Liver (tissue), 9 donors: ENCODE measurements around the gene MFSD6L. TPM values are rescaled to one million over a fixed set of nuclear protein-coding genes. Genes with fewer than 3 reads are reported as not detected.

Experiments
- DNase-seq: peaks from one replicate; pipeline ENCODE4 v3.0.0-alpha.2; 2017; ENCODE audit warnings: low spot score
- H3K27ac ChIP-seq, 2 donors: one replicate each; pipeline ENCODE4 v1.7.0; 2013; ENCODE audit warnings: inconsistent platforms in 2 of 2, low read length in 2 of 2, control low read depth in 1 of 2, low read depth in 1 of 2, mild to moderate bottlenecking in 1 of 2
- H3K27me3 ChIP-seq, 4 donors: one replicate each; pipeline versions ENCODE4 v1.6.1 to v1.7.0; 2013; ENCODE audit warnings: low read length in 3 of 4, inconsistent platforms in 1 of 4, mild to moderate bottlenecking in 1 of 4, moderate library complexity in 1 of 4; ENCODE audit not compliant: control insufficient read depth in 4 of 4, insufficient read depth in 4 of 4
- H3K36me3 ChIP-seq, 4 donors: one replicate each; pipeline versions ENCODE4 v1.6.1 to v1.7.0; 2013; ENCODE audit warnings: low read length in 3 of 4, mild to moderate bottlenecking in 3 of 4, low read depth in 1 of 4, moderate library complexity in 1 of 4; ENCODE audit not compliant: control insufficient read depth in 4 of 4, insufficient read depth in 3 of 4
- H3K4me1 ChIP-seq, 4 donors: one replicate each; pipeline versions ENCODE4 v1.6.1 to v1.7.0; 2013; ENCODE audit warnings: low read length in 3 of 4, mild to moderate bottlenecking in 3 of 4, moderate library complexity in 1 of 4; ENCODE audit not compliant: control insufficient read depth in 4 of 4, insufficient read depth in 4 of 4
- H3K4me3 ChIP-seq, 3 donors: one replicate each; pipeline versions ENCODE4 v1.6.1 to v1.7.0; 2013; ENCODE audit warnings: low read length in 3 of 3, control low read depth in 1 of 3, low read depth in 1 of 3, mild to moderate bottlenecking in 1 of 3
- H3K9ac ChIP-seq, 2 donors: one replicate each; pipeline ENCODE4 v1.7.0; 2013; ENCODE audit warnings: low read length in 2 of 2, mild to moderate bottlenecking in 2 of 2, moderate library complexity in 2 of 2, control low read depth in 1 of 2, low read depth in 1 of 2
- H3K9me3 ChIP-seq, 4 donors: one replicate each; pipeline versions ENCODE4 v1.6.1 to v1.7.0; 2013; ENCODE audit warnings: low read length in 3 of 4; ENCODE audit not compliant: control insufficient read depth in 4 of 4
- CTCF ChIP-seq: fragments of 150-350 bp; IDR thresholded peaks from 2 replicates; pipeline ENCODE4 v1.5.1; 2017; ENCODE audit warnings: improper control_type of control experiment, low read depth, low read length; ENCODE audit not compliant: missing input control
- EGR1 ChIP-seq, 2 donors: IDR thresholded peaks; 2 replicates each; pipeline ENCODE4 v1.6.1; 2016 to 2018; ENCODE audit warnings: antibody characterized with exemption in 2 of 2, low read depth in 2 of 2
- FOXA1 ChIP-seq: IDR thresholded peaks from 2 replicates; pipeline ENCODE4 v1.6.1; 2016; ENCODE audit warnings: antibody characterized with exemption
- FOXA2 ChIP-seq: IDR thresholded peaks from 2 replicates; pipeline ENCODE4 v1.6.1; 2016; ENCODE audit warnings: antibody characterized with exemption
- GABPA ChIP-seq, 2 donors: IDR thresholded peaks in 1 of 2; conservative IDR thresholded peaks in 1 of 2; 2 replicates each; pipeline ENCODE4 v1.6.1; 2016; ENCODE audit warnings: antibody characterized with exemption in 2 of 2, mild to moderate bottlenecking in 1 of 2, moderate library complexity in 1 of 2
- HNF4A ChIP-seq, 2 donors: conservative IDR thresholded peaks; 2 replicates each; pipeline ENCODE4 v1.6.1; 2016; ENCODE audit warnings: antibody characterized with exemption in 2 of 2, mild to moderate bottlenecking in 2 of 2
- HNF4G ChIP-seq: IDR thresholded peaks from 2 replicates; pipeline ENCODE4 v1.6.1; 2016; ENCODE audit warnings: antibody characterized with exemption
- JUND ChIP-seq, 2 donors: IDR thresholded peaks; 2 replicates each; pipeline ENCODE4 v1.6.1; 2016; ENCODE audit warnings: antibody characterized with exemption in 2 of 2
- NR2F2 ChIP-seq: IDR thresholded peaks from 2 replicates; pipeline ENCODE4 v1.6.1; 2016; ENCODE audit warnings: antibody characterized with exemption
- RAD21 ChIP-seq, 2 donors: IDR thresholded peaks; 2 replicates each; pipeline ENCODE4 v1.6.1; 2016; ENCODE audit warnings: antibody characterized with exemption in 2 of 2, mild to moderate bottlenecking in 2 of 2
- RXRA ChIP-seq, 2 donors: IDR thresholded peaks; 2 replicates each; pipeline ENCODE4 v1.6.1; 2017 to 2018; ENCODE audit warnings: antibody characterized with exemption in 2 of 2, mild to moderate bottlenecking in 1 of 2
- SP1 ChIP-seq: IDR thresholded peaks from 2 replicates; pipeline ENCODE4 v1.6.1; 2018; ENCODE audit warnings: antibody characterized with exemption, mild to moderate bottlenecking
- TAF1 ChIP-seq: conservative IDR thresholded peaks from 2 replicates; pipeline ENCODE4 v1.6.1; 2016; ENCODE audit warnings: antibody characterized with exemption, mild to moderate bottlenecking
- YY1 ChIP-seq: IDR thresholded peaks from 2 replicates; pipeline ENCODE4 v1.6.1; 2016; ENCODE audit warnings: antibody characterized with exemption, mild to moderate bottlenecking
- ZBTB33 ChIP-seq: IDR thresholded peaks from 2 replicates; pipeline ENCODE4 v1.6.1; 2016; ENCODE audit warnings: antibody characterized with exemption
- WGBS: extraction: QIAGEN DNeasy Blood & Tissue Kit; methylation state at CpG from one replicate; pipeline ENCODE4 v1.1.7; 2013; 5-methylcytosine and 5-hydroxymethylcytosine counted together
- polyA plus RNA-seq, 2 donors: library from polyadenylated mRNA; stranded (reverse) in 1 of 2; unstranded in 1 of 2; fragments of 200-250 nt in 1 of 2; fragments of >200 nt in 1 of 2; fragmentation: Nextera tagmentation in 1 of 2; extraction: Ambion mirVana in 1 of 2; gene quantifications; one replicate each; pipeline versions ENCODE4 v1.2.1 to v1.2.3, GENCODE V29; 2013 to 2015
- total RNA-seq, 2 donors: library from RNA; depleted of rRNA; stranded (reverse); fragments of >200 nt; gene quantifications; one replicate each; pipeline ENCODE4 v1.2.3, GENCODE V29; 2014
- TF ChIP-seq, protein P1 (sequence below): IDR thresholded peaks from 2 replicates; pipeline ENCODE4 v1.6.1; 2016; ENCODE audit warnings: antibody characterized with exemption
- TF ChIP-seq, protein P2 (sequence below): IDR thresholded peaks from 2 replicates; pipeline ENCODE4 v1.6.1; 2016; ENCODE audit warnings: antibody characterized with exemption
- TF ChIP-seq, protein P3 (sequence below): IDR thresholded peaks from 2 replicates; pipeline ENCODE4 v1.6.1; 2016; ENCODE audit warnings: antibody characterized with exemption, mild to moderate bottlenecking
- donor health status: healthy.
- donor health status: healthy.
- donor health status: healthy.
- donor health status: healthy.
- donor health status: healthy.

MFSD6L gene
- total and polyA plus RNA-seq, 4 donors, result 0.03 to 0.25 (median 0.05) TPM; not detected in 1

DNA sequence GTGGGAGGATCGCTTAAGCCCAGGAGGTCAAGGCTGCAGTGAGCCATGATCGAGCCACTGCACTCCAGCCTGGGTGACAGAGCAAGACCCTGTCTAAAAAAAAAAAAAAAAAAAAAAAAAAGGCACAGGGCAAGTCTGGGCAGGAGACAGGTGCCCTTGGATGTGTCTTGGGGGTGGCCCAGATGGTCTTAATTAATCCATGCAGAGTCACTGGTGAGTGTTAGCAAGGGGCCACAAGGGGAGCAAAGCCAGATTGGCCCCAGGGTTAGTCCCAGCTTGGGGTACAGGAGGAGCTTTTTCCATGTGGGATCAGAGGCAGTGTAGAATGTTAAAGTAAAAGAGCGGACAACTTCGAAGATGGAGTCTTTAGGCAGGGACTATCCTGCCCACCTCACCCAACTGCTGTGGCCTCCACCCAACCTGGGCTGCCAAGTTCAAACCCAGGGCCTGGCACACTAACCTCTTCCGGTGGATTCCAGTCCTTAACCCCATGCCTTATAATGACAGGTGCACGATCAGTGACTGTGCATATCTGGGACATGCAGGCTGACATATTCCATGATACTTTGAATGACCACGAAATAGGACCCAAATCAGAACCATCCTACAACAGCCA, 32.2 kb upstream of the MFSD6L start:
- TF ChIP-seq JUND (IDR thresholded peaks at IDR 0.05) (no peak), EGR1 (IDR thresholded peaks at IDR 0.05; ENCODE audit: low read depth in 2 of 2) (no peak), RAD21 (IDR thresholded peaks at IDR 0.05) (no peak), TAF1 (no peak), HNF4A (conservative IDR thresholded peaks at IDR 0.05) (no peak), ZBTB33 (no peak), YY1 (no peak), RXRA (IDR thresholded peaks at IDR 0.05) (no peak), CTCF (no peak), FOXA2 (no peak), HNF4G (no peak), NR2F2 (no peak), SP1 (no peak), GABPA (IDR thresholded peaks at IDR 0.05 in 1 of 2, conservative IDR thresholded peaks at IDR 0.05 in 1 of 2) (no peak), FOXA1 (no peak)
- TF ChIP-seq, protein P1, sequence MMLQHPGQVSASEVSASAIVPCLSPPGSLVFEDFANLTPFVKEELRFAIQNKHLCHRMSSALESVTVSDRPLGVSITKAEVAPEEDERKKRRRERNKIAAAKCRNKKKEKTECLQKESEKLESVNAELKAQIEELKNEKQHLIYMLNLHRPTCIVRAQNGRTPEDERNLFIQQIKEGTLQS, result no peak
- TF ChIP-seq, protein P2, sequence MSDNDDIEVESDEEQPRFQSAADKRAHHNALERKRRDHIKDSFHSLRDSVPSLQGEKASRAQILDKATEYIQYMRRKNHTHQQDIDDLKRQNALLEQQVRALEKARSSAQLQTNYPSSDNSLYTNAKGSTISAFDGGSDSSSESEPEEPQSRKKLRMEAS, result no peak
- TF ChIP-seq, protein P3, sequence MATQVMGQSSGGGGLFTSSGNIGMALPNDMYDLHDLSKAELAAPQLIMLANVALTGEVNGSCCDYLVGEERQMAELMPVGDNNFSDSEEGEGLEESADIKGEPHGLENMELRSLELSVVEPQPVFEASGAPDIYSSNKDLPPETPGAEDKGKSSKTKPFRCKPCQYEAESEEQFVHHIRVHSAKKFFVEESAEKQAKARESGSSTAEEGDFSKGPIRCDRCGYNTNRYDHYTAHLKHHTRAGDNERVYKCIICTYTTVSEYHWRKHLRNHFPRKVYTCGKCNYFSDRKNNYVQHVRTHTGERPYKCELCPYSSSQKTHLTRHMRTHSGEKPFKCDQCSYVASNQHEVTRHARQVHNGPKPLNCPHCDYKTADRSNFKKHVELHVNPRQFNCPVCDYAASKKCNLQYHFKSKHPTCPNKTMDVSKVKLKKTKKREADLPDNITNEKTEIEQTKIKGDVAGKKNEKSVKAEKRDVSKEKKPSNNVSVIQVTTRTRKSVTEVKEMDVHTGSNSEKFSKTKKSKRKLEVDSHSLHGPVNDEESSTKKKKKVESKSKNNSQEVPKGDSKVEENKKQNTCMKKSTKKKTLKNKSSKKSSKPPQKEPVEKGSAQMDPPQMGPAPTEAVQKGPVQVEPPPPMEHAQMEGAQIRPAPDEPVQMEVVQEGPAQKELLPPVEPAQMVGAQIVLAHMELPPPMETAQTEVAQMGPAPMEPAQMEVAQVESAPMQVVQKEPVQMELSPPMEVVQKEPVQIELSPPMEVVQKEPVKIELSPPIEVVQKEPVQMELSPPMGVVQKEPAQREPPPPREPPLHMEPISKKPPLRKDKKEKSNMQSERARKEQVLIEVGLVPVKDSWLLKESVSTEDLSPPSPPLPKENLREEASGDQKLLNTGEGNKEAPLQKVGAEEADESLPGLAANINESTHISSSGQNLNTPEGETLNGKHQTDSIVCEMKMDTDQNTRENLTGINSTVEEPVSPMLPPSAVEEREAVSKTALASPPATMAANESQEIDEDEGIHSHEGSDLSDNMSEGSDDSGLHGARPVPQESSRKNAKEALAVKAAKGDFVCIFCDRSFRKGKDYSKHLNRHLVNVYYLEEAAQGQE, result no peak
- Histone ChIP-seq H3K9ac (no peak overlapping the region), H3K27ac (no peak overlapping the region), H3K36me3 (no peaks in the 10 kb centered on the region), H3K27me3 (no peaks in the 10 kb centered on the region), H3K9me3 (no peaks in the 10 kb centered on the region), H3K4me1 (no peaks in the 10 kb centered on the region), H3K4me3 (no peak overlapping the region)
- no peak for DNase-seq
- WGBS, result 87% methylated on average over 7 of the region's 7 CpGs
